Stimulated activated CD8-positive, alpha-beta memory T cell treated with anti-CD3 and anti-CD28 coated beads, Interleukin-15, amount 100 ng/mL, for 24 hours (primary cell): ENCODE measurements around the gene TMCC2.

Source experiments
- DNase-seq: peaks from one replicate; pipeline ENCODE4 v3.0.0-alpha.2; 2020; ENCODE audit warnings: low read depth

The TMCC2 gene

DNA sequence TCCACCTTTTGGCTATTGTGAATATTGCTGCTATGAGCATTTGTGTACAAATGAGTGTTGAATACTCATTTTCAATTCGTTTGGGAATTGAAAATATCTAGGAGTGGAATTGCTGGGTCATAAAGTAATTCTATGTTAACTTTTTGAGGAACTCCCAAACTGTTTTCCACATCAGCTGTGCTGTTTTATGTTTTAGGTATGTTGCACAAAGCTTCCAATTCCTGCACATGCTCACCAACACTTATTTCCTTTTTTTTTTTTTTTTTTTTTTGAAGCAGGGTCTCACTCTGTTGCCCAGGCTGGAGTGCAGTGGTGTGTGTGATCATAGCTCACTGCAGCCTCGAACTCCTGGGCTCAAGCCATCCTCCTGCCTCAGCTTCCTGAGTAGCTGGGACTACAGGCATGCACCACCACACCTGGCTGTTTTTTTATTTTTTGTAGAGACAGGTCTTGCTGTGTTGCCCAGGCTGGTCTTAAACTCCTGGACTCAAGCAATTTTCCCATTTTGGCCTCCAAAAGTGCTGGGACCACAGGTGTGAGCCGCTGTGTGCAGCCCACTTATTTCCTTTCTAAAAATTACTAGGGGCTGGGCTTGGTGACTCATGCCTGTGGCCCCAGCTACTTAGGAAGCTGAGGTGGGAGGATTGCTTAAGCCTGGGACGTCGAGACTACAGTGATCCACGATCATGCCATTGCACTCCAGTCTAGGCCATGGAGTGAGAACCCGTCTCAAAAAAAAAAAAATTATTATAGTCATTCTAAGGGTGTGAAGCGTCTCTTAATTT, 33.4 kb downstream of the TMCC2 start:
- no peak for DNase-seq

DNA sequence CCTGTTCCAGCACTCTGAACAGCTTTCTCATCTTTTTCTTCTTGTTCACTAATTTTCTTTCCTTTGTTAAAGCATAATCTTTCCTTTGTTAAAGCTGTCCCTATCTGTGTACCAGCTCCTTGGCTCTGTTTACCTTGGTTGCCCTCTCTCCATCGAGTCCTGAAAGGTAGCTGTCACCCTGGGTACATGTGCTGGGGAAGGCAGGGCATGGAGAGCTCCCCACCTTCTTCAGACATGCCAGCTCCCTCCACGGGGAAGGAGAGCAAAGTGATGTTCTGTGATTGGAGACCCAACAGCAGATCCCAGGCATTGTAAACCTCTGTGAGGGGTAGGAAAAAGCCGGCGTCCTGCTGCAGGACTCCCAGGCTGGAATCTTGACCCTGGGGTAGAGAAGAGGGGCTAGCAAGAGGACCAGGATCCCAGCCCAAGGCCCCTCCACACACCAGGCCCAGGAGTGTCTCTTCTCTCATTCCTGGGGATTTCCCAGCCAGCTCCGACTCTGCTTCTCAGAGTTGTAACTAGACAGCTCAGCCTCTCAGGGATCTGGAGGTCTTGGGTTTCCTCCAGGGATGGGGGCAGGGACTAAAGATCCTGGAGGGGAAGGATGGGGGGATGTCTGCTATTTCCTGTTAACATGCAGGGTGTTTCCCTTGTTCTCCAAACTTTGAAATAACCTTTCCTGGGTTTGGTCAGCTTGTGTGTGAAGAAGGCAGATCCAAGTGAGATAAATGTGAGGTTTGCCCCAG, 34.4 kb downstream of the TMCC2 start:
- DNase-seq = no peak

DNA sequence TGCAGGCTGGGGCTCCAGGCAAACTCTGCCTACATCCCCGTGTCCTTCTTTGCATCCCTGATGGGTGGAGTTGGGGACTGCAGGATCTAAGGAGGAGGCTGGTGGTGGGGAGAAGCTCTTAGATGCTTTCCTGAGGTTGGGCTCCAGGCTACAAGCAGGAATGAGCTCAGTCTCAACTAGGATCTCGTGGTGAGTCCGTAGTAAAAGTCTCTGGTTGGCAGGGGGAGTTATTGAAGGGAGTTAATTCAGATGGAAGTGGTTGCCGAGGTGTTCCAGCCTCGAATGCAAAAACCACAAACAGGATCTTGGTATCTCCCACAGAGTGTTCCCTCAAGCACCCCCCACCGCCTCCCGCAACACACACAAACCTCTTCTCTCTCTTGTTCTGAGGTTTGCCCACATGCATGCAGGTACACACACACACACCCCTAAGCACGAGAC, 35.0 kb downstream of the TMCC2 start:
- no peak for DNase-seq

DNA sequence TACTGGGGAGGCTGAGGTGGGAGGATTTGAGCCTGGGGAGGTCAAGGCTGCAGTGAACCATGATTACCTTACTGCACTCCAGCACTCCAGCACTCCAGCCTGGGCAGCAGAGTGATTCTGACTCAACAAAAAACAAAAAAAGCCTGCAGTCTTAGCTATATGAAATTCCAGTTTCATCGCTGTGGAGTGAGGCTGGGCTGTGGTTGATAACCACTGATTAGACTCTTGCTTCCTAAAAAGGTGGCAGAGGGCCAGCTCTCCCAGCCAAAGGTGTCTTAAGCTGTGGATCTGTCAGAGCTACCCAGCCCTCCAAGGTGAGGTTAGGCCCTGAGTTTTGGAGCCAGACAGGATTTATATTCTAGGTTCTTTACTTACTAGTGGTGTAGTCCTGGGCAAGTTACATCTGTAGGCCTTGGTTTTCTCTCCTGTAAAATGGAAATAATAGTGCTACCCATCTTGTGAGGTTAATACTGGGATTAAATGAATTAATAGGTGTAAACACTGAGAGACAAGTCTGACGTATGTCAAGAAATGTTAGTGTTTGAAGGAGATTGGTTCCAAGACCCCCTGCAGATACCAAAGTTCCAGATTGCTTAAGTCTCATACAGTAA, 35.9 kb downstream of the TMCC2 start:
- DNase-seq = no peak

DNA sequence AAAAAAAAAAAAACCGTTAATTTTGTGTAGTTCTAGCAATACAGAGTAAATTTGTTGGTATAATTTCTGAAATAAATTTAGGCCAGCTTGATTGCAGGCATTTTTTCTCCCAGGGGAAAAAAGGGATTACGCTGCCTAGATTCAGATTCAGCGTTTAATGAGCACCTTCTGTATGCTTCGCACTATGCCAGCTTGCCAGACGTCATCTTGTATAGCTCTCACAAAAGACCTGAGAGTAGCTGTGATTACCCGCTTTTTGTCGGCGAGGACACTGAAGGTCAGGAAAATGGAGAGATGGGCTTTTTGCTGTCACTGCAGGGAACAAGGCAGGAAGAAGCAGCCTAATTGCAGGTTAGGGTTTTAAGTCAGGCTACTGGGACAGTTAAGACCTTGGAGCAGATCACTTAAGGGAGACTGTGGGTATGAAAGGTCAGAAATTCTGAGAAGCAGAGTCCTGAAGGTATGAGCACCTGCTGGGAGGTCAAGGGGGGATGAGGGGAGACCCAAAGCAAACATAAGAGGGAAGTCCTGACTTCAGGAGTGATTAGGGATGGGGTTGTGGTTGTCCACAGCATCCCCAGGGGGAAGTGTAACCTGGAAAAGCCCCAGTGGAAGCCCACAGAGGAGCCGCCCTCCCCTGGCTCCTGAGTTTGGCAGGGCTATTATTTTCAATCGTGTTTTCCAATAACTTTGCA, 39.0 kb downstream of the TMCC2 start:
- no peak for DNase-seq

DNA sequence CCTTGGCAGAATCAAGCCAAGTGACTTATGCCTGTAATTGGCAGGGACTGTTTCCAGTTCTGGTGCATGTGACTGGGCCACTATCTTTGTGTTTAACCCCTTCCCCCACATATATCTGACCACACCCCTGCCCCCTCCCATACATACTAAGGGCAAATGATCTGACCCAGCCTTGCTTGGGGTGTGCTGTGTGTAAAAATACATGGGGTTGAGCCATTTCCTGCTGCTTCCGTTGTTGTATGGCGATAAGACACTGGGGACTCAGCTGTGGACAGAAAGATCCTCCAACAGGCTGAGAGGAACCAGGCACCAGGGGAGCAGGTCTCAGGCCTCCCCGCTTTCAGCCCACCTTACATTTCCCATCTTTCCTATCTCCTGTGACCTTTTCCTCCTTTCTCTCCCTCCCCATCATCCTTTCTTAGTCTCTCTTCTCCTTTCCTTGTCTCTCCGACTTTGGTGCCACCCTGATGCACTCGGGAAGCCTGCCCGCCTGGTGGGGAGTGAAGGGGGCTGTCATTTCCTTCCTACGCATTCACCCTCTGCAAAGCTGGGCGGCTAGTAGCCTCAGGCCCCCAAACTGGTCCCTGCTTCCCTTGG, 39.7 kb downstream of the TMCC2 start:
- no peak for DNase-seq

DNA sequence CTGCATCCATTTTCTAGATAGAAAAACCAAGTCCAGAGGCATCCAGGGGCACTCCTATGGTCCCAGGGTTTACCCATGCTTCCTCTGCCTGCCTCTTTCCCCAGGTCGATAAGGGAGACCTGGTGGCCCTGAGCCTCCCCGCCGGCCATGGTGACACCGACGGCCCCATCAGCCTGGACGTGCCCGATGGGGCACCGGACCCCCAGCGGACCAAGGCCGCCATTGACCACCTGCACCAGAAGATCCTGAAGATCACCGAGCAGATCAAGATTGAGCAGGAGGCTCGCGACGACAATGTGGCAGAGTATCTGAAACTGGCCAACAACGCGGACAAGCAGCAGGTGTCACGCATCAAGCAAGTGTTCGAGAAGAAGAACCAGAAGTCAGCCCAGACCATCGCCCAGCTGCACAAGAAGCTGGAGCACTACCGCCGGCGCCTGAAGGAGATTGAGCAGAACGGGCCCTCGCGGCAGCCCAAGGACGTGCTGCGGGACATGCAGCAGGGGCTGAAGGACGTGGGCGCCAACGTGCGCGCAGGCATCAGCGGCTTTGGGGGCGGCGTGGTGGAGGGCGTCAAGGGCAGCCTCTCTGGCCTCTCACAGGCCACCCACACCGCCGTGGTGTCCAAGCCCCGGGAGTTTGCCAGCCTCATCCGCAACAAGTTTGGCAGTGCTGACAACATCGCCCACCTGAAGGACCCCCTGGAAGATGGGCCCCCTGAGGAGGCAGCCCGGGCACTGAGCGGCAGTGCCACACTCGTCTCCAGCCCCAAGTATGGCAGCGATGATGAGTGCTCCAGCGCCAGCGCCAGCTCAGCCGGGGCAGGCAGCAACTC, 41.3 kb downstream of the TMCC2 start:
- DNase-seq = no peak

DNA sequence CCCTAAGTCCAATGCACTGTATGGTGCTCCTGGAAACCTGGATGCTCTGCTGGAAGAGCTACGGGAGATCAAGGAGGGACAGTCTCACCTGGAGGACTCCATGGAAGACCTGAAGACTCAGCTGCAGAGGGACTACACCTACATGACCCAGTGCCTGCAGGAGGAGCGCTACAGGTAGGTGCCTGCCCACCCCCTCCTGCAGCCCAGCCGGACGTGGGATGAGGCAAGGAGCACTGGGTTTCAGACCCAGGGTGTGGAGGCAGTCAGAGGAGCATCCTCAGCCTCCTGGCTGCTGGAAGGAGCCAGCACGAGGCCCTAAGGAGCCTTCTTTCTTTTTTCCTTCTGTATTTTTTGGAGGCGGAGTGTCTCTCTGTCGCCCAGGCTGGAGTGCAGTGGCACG, 42.0 kb downstream of the TMCC2 start:
- no peak for DNase-seq

DNA sequence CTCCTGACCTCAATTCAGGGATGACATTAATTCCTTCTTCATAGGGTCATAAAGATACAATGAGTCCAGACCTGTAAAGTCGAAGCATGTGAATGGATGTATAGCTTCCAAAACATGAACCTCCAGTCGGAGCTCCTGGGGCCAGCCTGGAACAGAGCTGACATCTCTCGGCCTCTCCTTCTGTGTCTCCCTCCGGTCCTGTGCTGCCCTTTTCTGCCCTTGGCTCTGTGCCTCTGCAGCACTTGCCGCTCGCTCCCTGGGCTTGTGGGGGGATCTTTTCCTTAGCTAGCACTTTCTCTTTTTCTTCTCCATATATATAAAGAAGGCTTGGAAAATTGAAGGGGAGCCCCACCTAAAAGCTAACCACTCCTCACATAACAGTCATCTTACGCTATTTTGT, 42.5 kb downstream of the TMCC2 start:
- no peak for DNase-seq

DNA sequence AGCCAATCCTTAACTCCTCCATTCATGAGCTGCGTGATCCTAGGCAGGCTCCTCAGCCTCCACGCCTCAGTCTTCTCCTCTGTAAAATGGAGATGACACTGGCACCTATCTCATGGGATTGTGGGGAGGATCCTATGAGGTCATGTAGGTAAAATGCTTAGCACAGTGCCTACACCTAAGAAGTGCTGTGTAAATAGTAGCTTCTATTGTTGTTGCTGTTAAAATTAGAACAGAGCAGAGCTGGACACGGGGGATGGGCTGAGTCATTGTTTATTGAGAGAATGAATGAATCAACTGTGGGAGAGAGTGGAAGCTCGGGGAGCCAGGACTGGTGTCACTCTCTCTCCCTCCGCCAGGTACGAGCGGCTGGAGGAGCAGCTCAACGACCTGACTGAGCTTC, 43.0 kb downstream of the TMCC2 start:
- DNase-seq = no peak

DNA sequence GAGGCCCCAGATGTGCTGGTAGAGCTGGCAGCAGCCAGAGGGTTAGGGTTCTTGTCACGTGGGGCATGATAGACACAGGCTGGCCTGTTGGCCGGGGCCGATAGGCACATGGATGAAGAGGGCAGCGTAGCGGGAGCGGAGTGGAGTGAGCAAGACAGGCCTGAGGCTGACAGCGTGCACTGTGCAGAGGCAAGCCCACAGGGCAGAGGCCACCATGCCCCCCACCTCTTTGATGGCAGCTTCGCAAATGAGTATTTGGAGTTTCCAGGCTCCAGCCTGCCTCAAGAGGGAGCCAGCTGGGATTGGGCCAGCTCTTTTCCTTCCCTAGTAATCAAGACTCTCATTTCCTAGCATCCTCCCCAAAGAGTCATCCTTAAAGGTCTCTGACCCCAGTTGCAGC, 43.5 kb downstream of the TMCC2 start:
- no peak for DNase-seq

DNA sequence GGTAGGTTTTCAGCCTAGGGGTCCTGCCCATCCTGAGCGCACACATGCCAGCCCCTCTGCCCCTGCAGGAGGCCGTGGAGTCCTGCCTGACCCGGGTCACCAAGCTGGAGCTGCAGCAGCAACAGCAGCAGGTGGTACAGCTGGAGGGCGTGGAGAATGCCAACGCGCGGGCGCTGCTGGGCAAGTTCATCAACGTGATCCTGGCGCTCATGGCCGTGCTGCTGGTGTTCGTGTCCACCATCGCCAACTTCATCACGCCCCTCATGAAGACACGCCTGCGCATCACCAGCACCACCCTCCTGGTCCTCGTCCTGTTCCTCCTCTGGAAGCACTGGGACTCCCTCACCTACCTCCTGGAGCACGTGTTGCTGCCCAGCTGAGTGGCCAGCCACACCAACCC, 44.0 kb downstream of the TMCC2 start:
- no peak for DNase-seq

DNA sequence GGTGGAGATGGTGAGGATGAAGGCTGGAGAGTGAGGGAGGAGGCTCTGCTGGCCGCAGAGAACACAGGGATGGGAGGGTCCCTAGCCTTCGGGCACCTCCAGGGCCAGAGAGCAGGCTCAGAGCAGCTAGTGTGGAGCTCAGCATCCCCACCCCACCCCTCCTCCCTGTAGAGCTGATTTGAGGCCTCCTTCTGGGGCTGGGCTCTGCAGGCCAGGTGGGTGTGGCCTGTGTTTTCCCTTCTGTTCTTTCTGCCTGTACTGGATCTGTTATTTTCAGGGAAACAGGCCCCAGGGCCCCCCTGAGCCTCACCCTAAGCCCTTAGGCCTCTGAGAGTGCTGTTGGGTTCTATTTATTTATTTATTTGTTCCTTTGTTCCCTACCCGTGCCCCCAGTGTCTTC, 44.8 kb downstream of the TMCC2 start:
- no peak for DNase-seq

DNA sequence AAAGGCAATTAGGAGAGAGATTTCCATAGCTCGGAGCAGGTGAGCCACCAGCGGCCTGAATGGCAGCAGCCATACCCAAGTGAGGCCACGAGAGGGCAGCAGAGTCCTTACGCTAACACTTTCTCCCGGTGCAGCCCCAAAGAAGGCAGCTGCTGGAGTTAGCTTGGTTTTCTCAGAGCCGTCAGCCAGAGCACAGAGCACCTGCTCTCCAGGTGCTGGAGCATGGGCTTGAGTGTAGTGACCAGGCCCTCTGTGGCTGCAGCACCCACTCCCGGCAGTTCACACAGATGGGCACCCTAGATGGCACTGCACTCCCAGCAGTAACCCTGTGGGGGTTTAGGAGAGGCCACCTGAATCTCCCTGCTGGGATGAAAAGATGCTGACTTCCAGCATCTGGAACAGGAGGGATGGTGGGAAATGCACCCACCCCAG, 45.8 kb downstream of the TMCC2 start:
- peak; percentile 64 for DNase-seq

DNA sequence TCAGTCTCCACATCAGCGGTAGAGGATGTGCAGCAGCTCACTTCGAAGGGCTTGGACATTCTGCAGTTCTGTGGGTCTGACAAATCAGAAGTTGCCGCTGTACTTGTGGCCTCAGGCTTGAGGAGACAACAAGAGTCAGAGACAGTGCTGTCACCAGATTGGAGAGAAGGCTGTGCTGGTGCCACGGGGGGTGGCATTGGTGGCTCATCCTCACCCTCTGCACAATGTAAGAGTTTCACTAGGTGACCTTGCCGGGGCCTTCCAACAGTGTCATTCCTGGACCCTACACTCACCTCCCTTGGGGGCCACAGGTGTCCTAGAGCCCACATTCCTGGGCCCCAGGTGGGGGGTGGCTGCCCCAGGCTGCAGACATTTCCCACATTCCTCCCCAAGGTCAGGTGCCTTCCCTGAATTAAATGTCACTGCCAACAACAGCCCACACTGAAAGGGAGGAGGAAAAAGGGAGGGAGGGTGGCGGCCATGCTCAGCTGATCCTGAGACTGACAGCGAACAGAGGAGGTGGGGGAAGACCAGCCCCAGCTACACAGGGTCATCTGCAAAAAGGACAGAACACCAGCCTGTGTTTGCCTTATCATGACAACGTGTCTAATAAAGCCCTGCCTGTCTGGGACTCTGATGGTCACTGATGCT, 46.4 kb downstream of the TMCC2 start:
- no peak for DNase-seq

DNA sequence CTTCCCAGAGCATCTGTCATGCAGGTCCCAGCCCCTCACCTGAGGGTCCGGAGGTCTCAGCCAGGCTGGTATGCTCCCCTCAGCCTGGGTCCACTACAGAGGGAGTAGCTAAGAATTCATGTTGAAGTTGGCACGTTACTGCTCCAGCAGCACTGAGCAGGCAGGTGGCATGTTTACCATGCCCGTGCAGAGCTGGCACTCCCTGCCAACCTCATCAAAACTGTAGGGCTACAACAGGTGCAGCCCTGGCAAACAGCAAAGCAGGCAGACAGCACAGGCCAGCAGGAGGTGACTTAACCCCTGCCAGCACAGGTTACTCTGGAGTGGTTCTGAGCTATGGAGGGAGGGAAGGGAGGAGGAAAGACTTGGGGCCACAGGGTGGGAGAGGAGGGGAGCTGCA, 47.4 kb downstream of the TMCC2 start:
- no peak for DNase-seq

DNA sequence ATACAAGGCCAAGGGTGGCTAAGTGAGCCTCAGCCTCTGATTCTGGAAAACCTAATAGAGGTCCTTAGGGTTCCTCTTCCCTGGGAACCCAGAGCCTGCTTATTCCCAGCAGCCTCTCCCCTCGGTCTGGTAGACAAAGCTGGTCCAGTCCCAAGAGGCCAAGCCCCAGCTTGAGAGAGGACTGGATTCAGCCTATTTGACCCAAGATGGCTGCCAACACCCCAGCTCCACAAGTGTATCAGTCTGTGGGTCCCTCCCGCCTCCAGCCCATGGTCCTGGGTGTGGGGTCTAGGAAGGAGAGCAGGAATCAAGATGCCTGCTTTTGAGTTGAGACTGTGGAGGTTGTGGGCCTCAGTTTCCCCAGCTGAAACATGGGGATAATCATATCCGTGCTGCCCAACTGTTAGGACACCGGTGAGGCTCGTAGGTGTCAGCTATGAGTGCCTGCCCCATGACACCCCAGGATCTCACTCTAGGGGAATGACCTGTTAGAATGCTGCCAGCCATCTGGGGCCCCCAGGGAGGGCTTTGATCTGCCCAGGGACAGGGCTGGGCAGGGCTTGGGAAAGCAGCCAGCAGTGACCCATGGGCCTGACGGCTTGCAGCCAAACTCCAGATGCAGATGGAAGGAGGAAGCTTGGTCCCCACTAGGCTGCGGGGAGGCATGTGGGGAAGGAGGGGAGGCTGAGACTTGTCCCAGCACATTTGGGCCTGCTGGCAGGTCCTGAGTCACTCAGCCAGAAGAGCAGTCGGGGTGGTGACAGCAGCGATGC, 48.4 kb downstream of the TMCC2 start:
- no peak for DNase-seq

DNA sequence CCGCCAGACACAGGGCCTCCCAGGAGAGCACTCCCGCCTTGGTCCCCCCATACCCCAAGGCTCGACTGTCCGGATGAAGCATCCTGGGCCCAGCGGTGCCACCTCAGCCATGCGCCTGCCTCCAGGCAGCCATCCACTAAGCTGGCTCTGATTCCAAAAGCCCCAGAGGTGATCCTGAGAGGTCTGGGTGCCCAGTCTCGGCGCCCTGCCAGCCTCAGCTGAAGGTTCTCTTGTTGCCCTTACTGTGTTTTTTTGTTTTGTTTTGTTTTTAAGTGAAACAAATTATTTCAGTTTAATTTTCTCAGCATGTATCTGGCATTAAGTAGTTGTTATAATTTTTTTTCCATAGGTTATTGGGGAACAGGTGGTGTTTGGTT, 48.9 kb downstream of the TMCC2 start:
- DNase-seq = no peak

DNA sequence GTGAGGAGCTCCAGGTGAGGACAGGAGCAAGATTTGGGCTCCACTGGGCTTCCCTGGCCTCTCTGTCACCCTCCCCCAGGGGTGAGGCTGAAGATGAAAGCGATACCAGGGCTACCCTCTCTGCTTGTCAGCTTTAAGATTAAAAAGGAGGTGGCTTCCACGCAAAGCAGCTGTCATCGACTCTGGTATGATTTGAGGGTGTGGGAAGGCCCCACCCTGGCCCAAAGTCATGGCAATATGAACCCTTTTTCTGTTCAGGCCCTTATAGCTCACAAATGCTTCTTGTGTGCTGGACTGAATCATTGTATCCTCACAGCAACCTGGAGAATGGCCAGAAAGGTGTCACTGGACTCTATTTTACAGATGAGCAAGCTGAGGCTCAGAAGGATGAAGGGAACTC, 52.2 kb downstream of the TMCC2 start:
- no peak for DNase-seq
